Astrocyte (in vitro differentiated cells and primary cell): Measurements from ENCODE around the gene LRRC61. TPM values are rescaled to one million over a fixed set of nuclear protein-coding genes. Genes with fewer than 3 reads are reported as not detected.
"Not testable (repeated sequence)": the region's sequence is repeated elsewhere in the genome, so short reads cannot be mapped to it uniquely, and the experiment has no call there.

Experiments
- DNase-seq: peaks from one replicate; pipeline ENCODE4 v3.0.0-alpha.2; 2010; ENCODE audit warnings: low read depth
- FAIRE-seq: peaks from 2 replicates; lab custom pipeline; 2011; peaks lifted over from hg19 to GRCh38; lab: Jason Lieb, UNC
- H2AFZ ChIP-seq: 2 replicates; pipeline ENCODE4 v1.6.0; 2012; ENCODE audit warnings: low read depth, low read length, inconsistent platforms
- H3K27ac ChIP-seq: 2 replicates; pipeline ENCODE4 v1.5.1; 2011; ENCODE audit warnings: low read depth, low read length, inconsistent platforms
- H3K27me3 ChIP-seq: 2 replicates; pipeline ENCODE4 v1.6.0; 2011; ENCODE audit warnings: low read length, inconsistent platforms; ENCODE audit not compliant: insufficient read depth
- H3K36me3 ChIP-seq: 2 replicates; pipeline ENCODE4 v1.5.1; 2011; ENCODE audit warnings: low read length, inconsistent platforms; ENCODE audit not compliant: insufficient read depth
- H3K4me1 ChIP-seq: 2 replicates; pipeline ENCODE4 v1.5.1; 2011; ENCODE audit warnings: low read length, inconsistent platforms; ENCODE audit not compliant: insufficient read depth
- H3K4me2 ChIP-seq: 2 replicates; pipeline ENCODE4 v1.6.0; 2012; ENCODE audit warnings: low read length, inconsistent platforms
- H3K4me3 ChIP-seq: 2 replicates; pipeline ENCODE4 v1.5.1; 2011; ENCODE audit warnings: low read depth, mild to moderate bottlenecking, low read length, inconsistent platforms; ENCODE audit not compliant: insufficient read depth
- H3K79me2 ChIP-seq: 2 replicates; pipeline ENCODE4 v1.6.0; 2012; ENCODE audit warnings: mild to moderate bottlenecking, low read length, inconsistent platforms; ENCODE audit not compliant: insufficient read depth
- H3K9ac ChIP-seq: 2 replicates; pipeline ENCODE4 v1.6.0; 2012; ENCODE audit warnings: mild to moderate bottlenecking, low read length, inconsistent platforms
- H3K9me3 ChIP-seq: 2 replicates; pipeline ENCODE4 v1.5.1; 2012; ENCODE audit warnings: low read depth, mild to moderate bottlenecking, low read length, inconsistent platforms; ENCODE audit not compliant: insufficient read depth
- H4K20me1 ChIP-seq: 2 replicates; pipeline ENCODE4 v1.6.0; 2012; ENCODE audit warnings: low read length, inconsistent platforms; ENCODE audit not compliant: insufficient read depth
- H3K27ac Mint-ChIP-seq: one replicate; pipeline ENCODE4 v1.8.0; 2021; ENCODE audit warnings: mild to moderate bottlenecking, mixed read lengths; ENCODE audit not compliant: unreplicated experiment
- H3K27me3 Mint-ChIP-seq: one replicate; pipeline ENCODE4 v1.8.0; 2021; ENCODE audit warnings: low read depth, mixed read lengths; ENCODE audit not compliant: unreplicated experiment
- H3K36me3 Mint-ChIP-seq: one replicate; pipeline ENCODE4 v1.8.0; 2021; ENCODE audit warnings: low read depth, mixed read lengths; ENCODE audit not compliant: unreplicated experiment
- H3K4me1 Mint-ChIP-seq: one replicate; pipeline ENCODE4 v1.8.0; 2021; ENCODE audit warnings: low read depth, mixed read lengths; ENCODE audit not compliant: unreplicated experiment
- H3K4me3 Mint-ChIP-seq: one replicate; pipeline ENCODE4 v1.8.0; 2021; ENCODE audit warnings: mild to moderate bottlenecking, moderate library complexity, mixed read lengths; ENCODE audit not compliant: unreplicated experiment
- H3K9me3 Mint-ChIP-seq: one replicate; pipeline ENCODE4 v1.8.0; 2021; ENCODE audit warnings: mild to moderate bottlenecking, mixed read lengths; ENCODE audit not compliant: unreplicated experiment
- CTCF ChIP-seq: IDR thresholded peaks from 2 replicates; pipeline ENCODE4 v1.5.1; 2011; ENCODE audit warnings: low read depth, mild to moderate bottlenecking, inconsistent platforms, low read length, moderate library complexity; ENCODE audit not compliant: insufficient read depth
- total RNA-seq: library from RNA; stranded (reverse); gene quantifications from 2 replicates; pipeline ENCODE4 v1.2.1, GENCODE V29; 2021

The LRRC61 gene
- total RNA-seq, 1 donor from 2014 or later = 0.45 TPM

- not testable (repeated sequence) for FAIRE-seq
Measured at GRCh38 chr7:150283111-150283510, 40.0 kb upstream of the LRRC61 start.

GRCh38 chr7:150283608-150284007 lies 39.5 kb upstream of the LRRC61 start:
- H3K4me3 ChIP-seq, FAIRE-seq, H3K9ac ChIP-seq, H2AFZ ChIP-seq, H3K4me3 Mint-ChIP-seq, H3K79me2 ChIP-seq, H3K36me3 Mint-ChIP-seq, H3K27me3 ChIP-seq, DNase-seq, H3K4me1 Mint-ChIP-seq, H3K27ac Mint-ChIP-seq, H3K4me2 ChIP-seq, H3K4me1 ChIP-seq, H3K9me3 Mint-ChIP-seq, H3K9me3 ChIP-seq, H4K20me1 ChIP-seq, H3K27ac ChIP-seq, H3K36me3 ChIP-seq: not testable (repeated sequence)
- peaks cover 13% of the 10 kb centered on the region for H3K27me3 Mint-ChIP-seq

More at GRCh38 chr7:150283111-150283510, 40.0 kb upstream of the LRRC61 start:
- peaks cover 18% of the 10 kb centered on the region for H3K27me3 Mint-ChIP-seq
- H3K36me3 Mint-ChIP-seq, H3K9ac ChIP-seq, H3K9me3 Mint-ChIP-seq, H3K79me2 ChIP-seq, H3K4me3 ChIP-seq, H3K4me1 Mint-ChIP-seq, H3K27me3 ChIP-seq, H3K4me3 Mint-ChIP-seq, DNase-seq, H3K9me3 ChIP-seq, H3K4me2 ChIP-seq, H3K4me1 ChIP-seq, H3K27ac ChIP-seq, H3K27ac Mint-ChIP-seq, H2AFZ ChIP-seq, H3K36me3 ChIP-seq, H4K20me1 ChIP-seq: not testable (repeated sequence)

- DNase-seq, H4K20me1 ChIP-seq, H3K9ac ChIP-seq, H3K27ac ChIP-seq, H3K4me1 Mint-ChIP-seq, H3K36me3 Mint-ChIP-seq, H3K27me3 ChIP-seq, H3K4me3 ChIP-seq, H3K36me3 ChIP-seq, H3K4me2 ChIP-seq, H3K9me3 Mint-ChIP-seq, H3K79me2 ChIP-seq, H3K27ac Mint-ChIP-seq, H3K4me1 ChIP-seq, H3K27me3 Mint-ChIP-seq, H3K4me3 Mint-ChIP-seq, H3K9me3 ChIP-seq, H2AFZ ChIP-seq: not testable (repeated sequence)
- peak; percentile 55 for FAIRE-seq
- peak; percentile 45 for TF ChIP-seq CTCF
Measured at GRCh38 chr7:150285849-150286754, 37.1 kb upstream of the LRRC61 start.

GRCh38 chr7:150287815-150288214 lies 35.3 kb upstream of the LRRC61 start:
- H3K27me3 ChIP-seq, H3K9me3 ChIP-seq, H3K4me3 ChIP-seq, H3K36me3 ChIP-seq, H3K27ac ChIP-seq, H3K79me2 ChIP-seq, H4K20me1 ChIP-seq, H3K4me1 ChIP-seq, H3K4me3 Mint-ChIP-seq, H3K4me1 Mint-ChIP-seq, H3K9me3 Mint-ChIP-seq, H3K4me2 ChIP-seq, H3K36me3 Mint-ChIP-seq, H3K27me3 Mint-ChIP-seq, H3K27ac Mint-ChIP-seq, H3K9ac ChIP-seq, DNase-seq, H2AFZ ChIP-seq, FAIRE-seq: not testable (repeated sequence)

GRCh38 chr7:150288816-150289215 lies 34.3 kb upstream of the LRRC61 start:
- not testable (repeated sequence) for DNase-seq, H4K20me1 ChIP-seq, H2AFZ ChIP-seq, H3K4me1 ChIP-seq, H3K36me3 ChIP-seq, H3K36me3 Mint-ChIP-seq, H3K4me3 Mint-ChIP-seq, FAIRE-seq, H3K79me2 ChIP-seq, H3K27me3 Mint-ChIP-seq, H3K9me3 ChIP-seq, H3K4me2 ChIP-seq, H3K4me3 ChIP-seq, H3K27ac Mint-ChIP-seq, H3K9ac ChIP-seq, H3K27me3 ChIP-seq, H3K9me3 Mint-ChIP-seq, H3K4me1 Mint-ChIP-seq, H3K27ac ChIP-seq
